T1000 (cell line): ENCODE measurements around the gene ADCY9.
A peak's percentile ranks its signal among the peaks of the same experiment; 100 is the strongest.
"Not testable (repeated sequence)": the region's sequence is repeated elsewhere in the genome, so short reads cannot be mapped to it uniquely, and the experiment has no call there.

ENCODE experiments used
- DNase-seq: peaks from one replicate; lab custom pipeline; 2025; ENCODE audit warnings: mixed read lengths; lab: John Stamatoyannopoulos, UW

Gene ADCY9

DNA sequence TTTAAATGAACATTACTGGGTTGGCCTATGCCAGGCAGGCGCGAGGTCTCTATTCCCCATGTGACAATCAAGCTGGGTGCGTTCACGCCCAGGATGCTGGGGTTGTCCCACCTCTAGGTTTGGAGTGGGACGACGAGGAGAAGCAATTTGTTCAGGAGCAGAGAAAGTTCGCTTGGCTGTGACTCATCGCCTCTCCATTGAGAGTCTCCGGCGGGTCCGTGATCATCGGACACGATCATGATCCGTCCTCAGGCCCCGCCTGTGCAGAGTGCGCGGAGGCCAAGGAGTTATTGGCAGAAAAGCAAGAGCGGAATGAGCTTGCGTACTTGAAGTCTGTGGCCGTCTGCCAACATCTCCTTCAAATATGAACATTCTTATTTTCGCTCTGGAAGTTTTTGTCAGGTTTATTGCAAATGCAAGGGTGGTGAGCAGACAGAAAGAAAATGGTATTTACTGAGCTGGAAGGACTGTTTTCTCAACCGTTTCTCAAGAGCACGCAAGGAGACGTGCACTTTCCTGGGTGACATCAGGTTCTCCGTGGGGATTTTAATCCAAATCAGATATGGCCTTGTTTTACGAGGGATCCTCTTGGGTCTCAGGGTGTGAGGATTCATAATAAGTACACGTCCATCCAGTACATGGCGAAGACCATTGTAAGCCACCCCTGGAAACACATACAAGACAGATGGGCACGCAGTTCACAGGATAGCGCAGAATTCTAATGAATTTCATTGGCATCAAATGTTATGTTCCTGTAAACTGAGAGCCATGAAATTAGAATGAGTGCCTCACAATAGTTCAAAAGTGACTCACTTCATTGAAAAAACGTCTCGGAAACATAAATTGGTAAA lies 165.7 kb downstream of the ADCY9 start:
- peak; percentile 60 for DNase-seq

GRCh38 chr16:3949946-3950342 lies 166.3 kb downstream of the ADCY9 start:
- no peak for DNase-seq

GRCh38 chr16:3949287-3949686 lies 167.0 kb downstream of the ADCY9 start:
- DNase-seq, result no peak

DNA sequence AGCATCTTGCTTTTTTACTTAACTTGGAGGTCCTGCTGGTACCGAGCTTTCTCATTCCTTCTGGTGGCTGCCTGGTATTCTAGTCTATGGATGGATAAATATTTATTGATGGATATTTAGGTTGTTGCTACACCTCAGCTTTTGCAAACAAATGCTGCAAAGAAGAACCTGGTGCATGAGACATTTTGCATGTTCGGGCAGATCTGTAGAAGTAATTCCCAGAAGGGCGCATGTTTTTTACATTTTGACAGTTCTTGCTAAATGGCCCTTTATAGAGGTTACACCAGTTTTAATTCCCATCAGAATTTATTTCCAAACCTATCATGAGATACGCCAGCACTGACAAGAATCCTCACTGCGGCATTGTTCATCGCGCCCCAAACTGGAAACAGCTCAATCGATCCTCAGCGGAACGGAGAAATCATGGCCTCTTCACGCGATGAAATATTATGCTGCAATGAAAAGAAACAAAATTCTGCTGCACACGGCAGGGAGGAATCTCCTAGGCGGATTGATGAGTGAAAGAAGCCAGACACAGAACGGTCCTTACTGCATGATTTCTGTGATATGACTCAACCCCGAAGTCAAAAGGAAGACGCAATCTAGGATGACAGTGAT lies 167.8 kb downstream of the ADCY9 start:
- DNase-seq, result no peak

GRCh38 chr16:3946604-3947180 lies 169.6 kb downstream of the ADCY9 start:
- no peak for DNase-seq

GRCh38 chr16:3945751-3946603 lies 170.3 kb downstream of the ADCY9 start:
- peak; percentile 72 for DNase-seq

DNA sequence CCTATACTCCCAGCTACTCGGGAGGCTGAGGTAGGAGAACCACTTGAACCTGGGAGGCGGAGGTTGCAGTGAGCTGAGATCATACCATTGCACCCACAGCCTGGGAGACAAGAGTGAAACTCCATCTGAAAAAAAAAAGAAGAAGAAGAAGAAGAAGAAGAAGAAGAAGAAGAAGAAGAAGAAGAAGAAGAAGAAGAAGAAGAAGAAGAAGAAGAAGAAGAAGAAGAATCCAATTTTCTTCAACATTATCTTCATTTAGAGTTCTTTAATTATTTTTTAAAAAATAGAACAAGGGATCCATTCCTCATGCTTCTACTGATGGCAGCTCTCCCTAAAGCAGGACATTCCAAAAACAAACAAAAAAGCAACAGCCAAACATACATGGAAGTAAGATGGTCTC lies 171.8 kb downstream of the ADCY9 start:
- not testable (repeated sequence) for DNase-seq

GRCh38 chr16:3942146-3942545 lies 174.1 kb downstream of the ADCY9 start:
- not testable (repeated sequence) for DNase-seq

GRCh38 chr16:3938843-3939624 lies 177.2 kb downstream of the ADCY9 start:
- DNase-seq, result peak; percentile 71

DNA sequence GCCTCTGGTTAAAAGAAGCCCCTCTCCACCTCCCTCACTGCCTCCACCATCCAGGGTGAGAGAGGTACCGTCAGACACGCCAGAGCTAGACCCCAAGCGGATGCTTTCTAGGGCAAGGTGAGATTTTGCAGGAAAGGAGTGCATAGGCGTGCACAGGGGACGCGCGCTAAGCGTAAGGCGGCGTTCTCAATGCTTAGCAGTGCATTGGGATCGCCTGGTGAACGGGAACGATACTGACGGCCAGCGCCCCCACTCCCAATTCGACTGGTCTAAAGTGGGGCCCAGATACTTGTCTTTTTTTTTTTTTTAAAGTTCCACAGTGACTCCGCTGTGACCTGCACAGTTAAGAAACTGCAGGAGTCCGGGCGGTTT lies 177.8 kb downstream of the ADCY9 start:
- DNase-seq, result no peak

DNA sequence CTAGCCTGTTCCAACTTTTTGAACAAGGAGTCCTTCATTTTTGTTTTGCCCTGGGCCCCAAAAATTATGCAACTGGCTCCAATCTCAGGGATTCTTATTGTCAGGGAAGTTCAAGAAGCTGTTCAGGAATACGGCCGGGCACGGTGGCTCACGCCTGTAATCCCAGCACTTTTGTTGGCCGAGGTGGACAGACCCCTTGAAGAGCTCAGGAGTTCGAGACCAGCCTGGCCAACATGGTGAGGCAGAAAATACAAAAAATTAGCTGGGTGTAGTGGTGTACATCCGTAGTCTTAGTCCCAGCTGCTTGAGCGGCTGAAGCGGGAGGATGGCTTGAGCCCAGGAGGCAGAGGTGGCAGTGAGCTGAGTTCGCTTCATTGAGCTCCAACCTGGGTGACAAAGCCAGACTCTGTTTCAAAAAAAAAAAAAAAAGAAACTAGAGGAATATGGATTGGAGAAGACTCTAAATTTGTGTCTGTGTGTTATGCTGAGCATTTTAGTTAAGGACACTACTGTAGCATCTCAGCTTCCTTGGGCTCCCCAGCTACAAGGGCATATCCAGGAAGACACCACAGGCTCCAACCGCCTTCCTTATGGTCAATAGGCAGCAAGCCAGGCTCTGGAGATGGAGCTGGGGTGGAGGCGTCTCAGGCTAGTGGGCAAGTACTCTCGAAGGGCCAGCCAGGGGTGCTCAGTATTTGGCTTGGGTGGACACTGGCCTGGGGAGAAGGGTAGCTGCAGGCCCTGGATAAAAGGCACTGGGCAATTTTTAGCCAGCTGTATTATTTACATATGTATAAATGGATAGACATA lies 179.0 kb downstream of the ADCY9 start:
- no peak for DNase-seq

DNA sequence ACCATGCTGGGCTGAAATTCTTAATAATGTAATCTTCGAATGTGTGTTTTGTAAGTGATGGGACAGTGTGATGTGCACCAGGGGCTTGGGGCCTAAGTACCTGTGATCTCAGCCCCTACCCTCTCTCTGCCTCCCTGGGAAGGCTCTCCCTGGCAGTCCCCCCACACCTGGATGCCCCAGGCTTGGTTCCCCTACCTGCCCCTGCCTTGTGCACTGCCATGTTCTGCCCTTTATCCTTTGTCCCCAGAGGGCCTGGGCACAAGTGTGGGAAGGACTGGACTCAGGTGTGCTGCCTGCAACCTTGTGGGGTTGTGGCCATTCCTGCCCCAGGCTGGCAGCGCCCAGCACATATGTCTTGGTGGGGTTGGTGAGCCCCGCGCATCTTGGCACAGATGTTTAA lies 180.3 kb downstream of the ADCY9 start:
- no peak for DNase-seq

DNA sequence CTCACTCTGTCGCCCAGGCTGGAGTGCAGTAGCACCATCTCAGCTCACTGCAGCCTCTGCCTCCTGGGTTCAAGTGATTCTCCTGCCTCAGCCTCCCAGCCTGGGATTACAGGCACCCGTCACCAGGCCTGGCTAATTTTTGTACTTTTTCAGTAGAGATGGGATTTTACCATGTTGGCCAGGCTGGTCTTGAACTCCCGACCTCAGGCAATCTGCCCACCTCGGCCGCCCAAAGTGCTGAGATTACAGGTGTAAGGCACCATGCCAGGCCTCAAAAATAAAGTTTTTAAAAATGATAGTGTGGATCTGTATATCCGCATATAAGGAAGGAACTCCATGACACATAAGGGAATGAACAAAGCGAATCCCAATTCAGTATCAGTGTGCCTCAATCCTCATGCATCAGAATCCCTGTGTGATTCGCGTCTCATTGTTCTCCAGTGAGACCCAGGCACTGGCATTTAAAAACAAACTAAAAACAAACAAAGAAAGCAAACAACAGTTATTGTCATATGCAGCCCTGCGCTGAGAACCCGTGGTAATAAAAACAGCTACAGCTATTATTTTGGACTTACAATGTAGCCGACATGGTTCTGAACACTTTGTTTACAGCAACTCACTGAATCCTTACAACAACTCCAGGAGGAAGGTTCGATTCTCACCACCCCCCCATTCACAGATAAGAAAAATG lies 181.6 kb downstream of the ADCY9 start:
- DNase-seq, result no peak

DNA sequence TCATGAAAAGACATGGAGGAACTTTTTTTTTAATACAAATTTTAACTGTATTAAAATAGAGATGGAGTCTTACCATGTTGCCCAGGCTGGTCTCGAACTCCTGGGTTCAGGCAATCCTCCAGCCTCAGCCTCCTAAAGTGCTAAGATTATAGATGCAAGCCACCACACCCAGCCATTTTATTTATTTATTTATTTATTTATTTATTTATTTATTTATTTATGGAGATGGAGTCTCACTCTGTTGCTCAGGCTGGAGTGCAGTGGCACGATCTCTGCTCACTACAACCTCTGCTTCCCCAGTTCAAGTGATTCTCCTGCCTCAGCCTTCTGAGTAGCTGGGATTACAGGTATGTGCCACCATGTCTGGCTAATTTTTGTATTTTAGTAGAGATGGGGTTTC lies 189.1 kb downstream of the ADCY9 start:
- not testable (repeated sequence) for DNase-seq

GRCh38 chr16:3924763-3925162 lies 191.5 kb downstream of the ADCY9 start:
- no peak for DNase-seq

DNA sequence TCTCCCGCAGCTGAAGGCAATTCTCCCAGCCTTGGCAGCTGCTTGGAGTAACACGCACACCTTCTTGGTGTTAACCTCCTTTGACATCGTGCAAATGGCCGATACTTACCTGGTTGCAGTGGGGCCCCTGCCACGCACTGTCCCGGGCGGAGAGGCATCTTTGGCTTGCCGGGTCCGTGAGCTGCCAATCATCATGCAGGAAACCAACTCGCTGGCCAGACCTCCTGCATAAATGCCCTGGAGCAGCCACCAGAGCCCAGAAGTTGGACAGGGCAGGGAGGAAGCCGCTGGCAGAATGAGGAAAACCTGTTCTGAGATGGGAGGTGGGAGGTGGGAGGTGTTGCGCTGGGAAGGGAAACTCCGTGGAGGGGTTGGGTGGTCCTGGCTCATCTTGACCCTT lies 194.0 kb downstream of the ADCY9 start:
- no peak for DNase-seq

DNA sequence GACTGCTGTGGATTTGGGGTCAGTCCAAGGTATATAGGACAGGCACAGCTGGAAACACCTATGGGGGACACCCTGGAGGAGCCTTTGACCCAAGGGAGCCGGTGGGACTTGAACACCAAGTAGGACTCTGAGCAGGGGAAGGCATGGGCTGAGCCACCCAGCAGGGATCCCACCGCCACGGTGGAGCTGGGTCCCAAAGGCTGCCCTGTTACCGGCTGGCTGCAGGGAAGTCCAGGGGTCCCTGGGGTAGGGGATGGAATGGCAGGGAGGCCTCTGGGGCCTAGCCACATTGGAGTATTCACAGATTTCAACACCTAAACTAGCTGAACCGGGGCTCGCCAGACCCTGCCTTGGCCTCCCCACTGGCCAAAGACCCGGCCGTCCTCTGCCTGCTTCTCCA lies 196.0 kb downstream of the ADCY9 start:
- no peak for DNase-seq

DNA sequence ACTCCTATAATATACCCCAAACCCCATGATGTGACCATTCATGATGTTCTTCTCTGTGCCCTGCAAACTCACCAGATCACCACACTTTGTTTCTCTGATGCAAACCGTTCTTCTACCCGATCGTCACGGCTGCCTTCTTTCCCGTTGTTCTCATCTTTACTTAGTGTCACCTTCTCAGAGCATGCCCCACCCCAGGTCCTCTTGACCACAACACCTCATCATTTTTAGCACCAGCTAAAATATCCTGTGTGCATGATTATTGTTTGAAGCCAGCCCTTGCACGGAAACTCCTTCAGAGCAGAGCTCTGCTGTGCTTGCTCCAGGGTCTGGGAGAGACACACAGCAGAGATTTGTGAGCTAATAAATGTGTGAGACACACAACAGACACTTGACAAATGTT lies 196.8 kb downstream of the ADCY9 start:
- no peak for DNase-seq

DNA sequence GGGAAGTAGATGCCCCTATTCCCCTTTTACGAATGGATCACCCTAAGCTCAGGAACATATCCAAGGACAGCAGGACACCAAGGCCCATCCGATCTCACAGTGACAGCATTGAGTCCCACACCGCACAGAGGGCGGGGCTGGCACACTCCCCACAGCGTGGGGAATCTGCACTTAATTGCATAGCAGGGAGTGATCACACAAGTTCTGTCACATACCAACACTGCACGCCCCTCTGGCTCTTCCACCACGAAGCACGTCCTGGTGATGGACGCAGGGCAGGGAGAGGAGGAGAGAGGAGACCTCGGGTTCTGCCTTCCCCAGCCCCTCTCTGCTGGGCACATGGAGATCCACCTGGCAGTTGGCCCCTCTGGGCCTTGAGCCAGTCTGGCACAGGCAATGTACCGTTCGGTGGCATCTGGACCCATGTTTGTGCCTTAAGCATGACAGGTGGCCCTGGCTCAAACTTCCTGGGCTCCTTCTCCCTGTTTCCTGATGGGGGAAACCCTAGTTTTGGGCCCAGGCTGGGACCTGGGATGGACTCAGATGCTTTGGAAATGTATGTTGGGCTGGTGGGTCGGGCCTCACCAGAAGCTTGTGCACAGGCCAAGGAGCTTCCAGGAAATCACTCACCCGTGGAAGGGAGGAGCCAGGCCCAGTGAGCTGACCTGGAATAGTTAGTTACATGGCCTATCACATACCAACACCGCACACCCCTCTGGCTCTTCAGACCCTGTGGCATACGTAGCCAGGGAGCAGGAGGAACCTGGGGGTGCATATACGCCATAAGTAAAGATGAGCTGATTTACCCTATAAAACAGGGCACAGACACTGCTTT lies 200.6 kb downstream of the ADCY9 start:
- DNase-seq, result no peak
